HEK293 (cell line): Measurements from ENCODE around the gene SECTM1.
A peak's percentile ranks its signal among the peaks of the same experiment; 100 is the strongest.

Source experiments
- CTCF ChIA-PET: fragments of 350-600 bp; formaldehyde crosslinking; extraction: SDS; loops from one replicate; lab custom pipeline; 2021; ENCODE audit warnings: antibody characterized with exemption; lab: Yijun Ruan, JAX
- POLR2A ChIA-PET: fragments of 300-600 bp; formaldehyde crosslinking; extraction: SDS; loops from one replicate; lab custom pipeline; 2020; ENCODE audit warnings: antibody characterized with exemption, inconsistent platforms; lab: Yijun Ruan, JAX
- H3K27ac ChIP-seq: fragments of 200-500 bp; sonication (Bioruptor generic); 2 replicates; pipeline ENCODE4 v1.5.1; 2014; ENCODE audit warnings: low read depth, low read length, control low read depth, inconsistent platforms; ENCODE audit errors: extremely low read depth
- H3K36me3 ChIP-seq, 2 experiments: fragments of 200-500 bp in 1 of 2; sonication (Bioruptor generic) in 1 of 2; 1 replicate in 1 of 2; 2 replicates in 1 of 2; pipeline ENCODE4 v1.5.1; 2014 to 2017; ENCODE audit warnings: inconsistent platforms in 2 of 2, low read length in 2 of 2; ENCODE audit not compliant: control insufficient read depth in 2 of 2, insufficient read depth in 1 of 2
- H3K4me1 ChIP-seq: fragments of 200-500 bp; sonication (Bioruptor generic); 2 replicates; pipeline ENCODE4 v1.5.1; 2014; ENCODE audit warnings: mild to moderate bottlenecking, low read length, inconsistent platforms; ENCODE audit not compliant: control insufficient read depth, insufficient read depth
- H3K4me3 ChIP-seq: 2 replicates; pipeline ENCODE4 v1.5.1; 2011; ENCODE audit warnings: low read depth, mild to moderate bottlenecking, control low read depth, low read length, moderate library complexity
- H3K9me3 ChIP-seq: fragments of 200-500 bp; sonication (Bioruptor generic); 2 replicates; pipeline ENCODE4 v1.5.1; 2014; ENCODE audit warnings: low read depth, low read length, inconsistent platforms; ENCODE audit not compliant: control insufficient read depth, insufficient read depth
- GLI4 ChIP-seq: fragments of 450-650 bp; formaldehyde crosslinking; IDR thresholded peaks from 2 replicates; pipeline ENCODE4 v1.5.1; 2016; ENCODE audit warnings: missing biosample characterization, missing genetic modification characterization
- MYNN ChIP-seq: fragments of 450-650 bp; formaldehyde crosslinking; IDR thresholded peaks from 2 replicates; pipeline ENCODE4 v1.5.1; 2016; ENCODE audit warnings: missing biosample characterization, missing genetic modification characterization, borderline replicate concordance
- OVOL3 ChIP-seq: fragments of 450-650 bp; formaldehyde crosslinking; IDR thresholded peaks from 2 replicates; pipeline ENCODE4 v1.5.1; 2016; ENCODE audit warnings: missing biosample characterization, missing genetic modification characterization
- SETDB1 ChIP-seq: IDR thresholded peaks from one replicate; pipeline ENCODE4 v1.6.1; 2017; ENCODE audit warnings: mild to moderate bottlenecking, low read length, moderate library complexity, mixed read lengths; ENCODE audit not compliant: insufficient read length
- TCF7L2 ChIP-seq: IDR thresholded peaks from 2 replicates; pipeline ENCODE4 v1.6.1; 2011; ENCODE audit warnings: low read depth, mild to moderate bottlenecking, inconsistent platforms, low read length, moderate library complexity, borderline replicate concordance
- ZNF202 ChIP-seq: fragments of 450-650 bp; formaldehyde crosslinking; IDR thresholded peaks from 2 replicates; pipeline ENCODE4 v1.5.1; 2016; ENCODE audit warnings: missing biosample characterization, missing genetic modification characterization, borderline replicate concordance
- ZNF394 ChIP-seq: fragments of 450-650 bp; formaldehyde crosslinking; IDR thresholded peaks from 2 replicates; pipeline ENCODE4 v1.5.1; 2016; ENCODE audit warnings: missing biosample characterization, missing genetic modification characterization, mild to moderate bottlenecking, moderate library complexity, borderline replicate concordance
- ZNF510 ChIP-seq: fragments of 450-650 bp; formaldehyde crosslinking; IDR thresholded peaks from 2 replicates; pipeline ENCODE4 v1.5.1; 2018; ENCODE audit warnings: mild to moderate bottlenecking, missing genetic modification characterization, missing biosample characterization; ENCODE audit not compliant: insufficient replicate concordance
- ZNF514 ChIP-seq: fragments of 450-650 bp; formaldehyde crosslinking; IDR thresholded peaks from 2 replicates; pipeline ENCODE4 v1.5.1; 2016; ENCODE audit warnings: missing biosample characterization, missing genetic modification characterization
- TF ChIP-seq, protein P1 (sequence below): fragments of 450-650 bp; formaldehyde crosslinking; IDR thresholded peaks from 2 replicates; pipeline ENCODE4 v1.5.1; 2016; ENCODE audit warnings: missing biosample characterization, missing genetic modification characterization, borderline replicate concordance
- TF ChIP-seq, protein P2 (sequence below): fragments of 450-650 bp; IDR thresholded peaks from 2 replicates; pipeline ENCODE4 v1.5.1; 2018; ENCODE audit warnings: missing biosample characterization, missing genetic modification characterization
- TF ChIP-seq, protein P3 (sequence below): fragments of 450-650 bp; formaldehyde crosslinking; IDR thresholded peaks from 2 replicates; pipeline ENCODE4 v1.5.1; 2017; ENCODE audit warnings: missing biosample characterization, missing genetic modification characterization
- TF ChIP-seq, protein P4 (sequence below): fragments of 450-650 bp; formaldehyde crosslinking; IDR thresholded peaks from 2 replicates; pipeline ENCODE4 v1.5.1; 2016; ENCODE audit warnings: missing biosample characterization, missing genetic modification characterization
- TF ChIP-seq, protein P5 (sequence below): fragments of 450-650 bp; formaldehyde crosslinking; IDR thresholded peaks from 2 replicates; pipeline ENCODE4 v1.5.1; 2016; ENCODE audit warnings: missing biosample characterization, missing genetic modification characterization, borderline replicate concordance
- TF ChIP-seq, protein P6 (sequence below): fragments of 450-650 bp; formaldehyde crosslinking; conservative IDR thresholded peaks from 2 replicates; pipeline ENCODE4 v1.5.1; 2016; ENCODE audit warnings: low read depth, missing biosample characterization, missing genetic modification characterization

SECTM1 gene

DNA sequence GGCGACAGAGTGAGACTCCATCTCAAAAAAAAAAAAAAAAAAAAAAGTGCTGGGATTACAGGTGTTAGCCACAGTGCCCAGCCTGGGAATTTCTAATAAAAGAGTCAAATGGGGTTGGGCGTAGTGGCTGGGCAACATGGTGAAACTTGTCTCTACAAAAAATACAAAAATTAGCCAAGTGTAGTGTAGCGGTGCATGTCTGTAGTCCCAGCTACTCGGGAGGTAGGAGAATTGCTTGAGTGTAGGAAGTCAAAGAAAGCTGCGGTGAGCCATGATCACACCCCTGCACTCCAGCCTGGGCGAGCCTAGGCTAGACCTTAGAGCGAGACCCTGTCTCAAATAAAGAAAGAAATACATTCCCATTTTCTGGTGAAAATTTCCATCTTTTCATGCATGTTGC is 35.6 kb upstream of the SECTM1 start (continued):
- TF ChIP-seq, protein P1, sequence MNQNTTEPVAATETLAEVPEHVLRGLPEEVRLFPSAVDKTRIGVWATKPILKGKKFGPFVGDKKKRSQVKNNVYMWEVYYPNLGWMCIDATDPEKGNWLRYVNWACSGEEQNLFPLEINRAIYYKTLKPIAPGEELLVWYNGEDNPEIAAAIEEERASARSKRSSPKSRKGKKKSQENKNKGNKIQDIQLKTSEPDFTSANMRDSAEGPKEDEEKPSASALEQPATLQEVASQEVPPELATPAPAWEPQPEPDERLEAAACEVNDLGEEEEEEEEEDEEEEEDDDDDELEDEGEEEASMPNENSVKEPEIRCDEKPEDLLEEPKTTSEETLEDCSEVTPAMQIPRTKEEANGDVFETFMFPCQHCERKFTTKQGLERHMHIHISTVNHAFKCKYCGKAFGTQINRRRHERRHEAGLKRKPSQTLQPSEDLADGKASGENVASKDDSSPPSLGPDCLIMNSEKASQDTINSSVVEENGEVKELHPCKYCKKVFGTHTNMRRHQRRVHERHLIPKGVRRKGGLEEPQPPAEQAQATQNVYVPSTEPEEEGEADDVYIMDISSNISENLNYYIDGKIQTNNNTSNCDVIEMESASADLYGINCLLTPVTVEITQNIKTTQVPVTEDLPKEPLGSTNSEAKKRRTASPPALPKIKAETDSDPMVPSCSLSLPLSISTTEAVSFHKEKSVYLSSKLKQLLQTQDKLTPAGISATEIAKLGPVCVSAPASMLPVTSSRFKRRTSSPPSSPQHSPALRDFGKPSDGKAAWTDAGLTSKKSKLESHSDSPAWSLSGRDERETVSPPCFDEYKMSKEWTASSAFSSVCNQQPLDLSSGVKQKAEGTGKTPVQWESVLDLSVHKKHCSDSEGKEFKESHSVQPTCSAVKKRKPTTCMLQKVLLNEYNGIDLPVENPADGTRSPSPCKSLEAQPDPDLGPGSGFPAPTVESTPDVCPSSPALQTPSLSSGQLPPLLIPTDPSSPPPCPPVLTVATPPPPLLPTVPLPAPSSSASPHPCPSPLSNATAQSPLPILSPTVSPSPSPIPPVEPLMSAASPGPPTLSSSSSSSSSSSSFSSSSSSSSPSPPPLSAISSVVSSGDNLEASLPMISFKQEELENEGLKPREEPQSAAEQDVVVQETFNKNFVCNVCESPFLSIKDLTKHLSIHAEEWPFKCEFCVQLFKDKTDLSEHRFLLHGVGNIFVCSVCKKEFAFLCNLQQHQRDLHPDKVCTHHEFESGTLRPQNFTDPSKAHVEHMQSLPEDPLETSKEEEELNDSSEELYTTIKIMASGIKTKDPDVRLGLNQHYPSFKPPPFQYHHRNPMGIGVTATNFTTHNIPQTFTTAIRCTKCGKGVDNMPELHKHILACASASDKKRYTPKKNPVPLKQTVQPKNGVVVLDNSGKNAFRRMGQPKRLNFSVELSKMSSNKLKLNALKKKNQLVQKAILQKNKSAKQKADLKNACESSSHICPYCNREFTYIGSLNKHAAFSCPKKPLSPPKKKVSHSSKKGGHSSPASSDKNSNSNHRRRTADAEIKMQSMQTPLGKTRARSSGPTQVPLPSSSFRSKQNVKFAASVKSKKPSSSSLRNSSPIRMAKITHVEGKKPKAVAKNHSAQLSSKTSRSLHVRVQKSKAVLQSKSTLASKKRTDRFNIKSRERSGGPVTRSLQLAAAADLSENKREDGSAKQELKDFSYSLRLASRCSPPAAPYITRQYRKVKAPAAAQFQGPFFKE, result no peak

DNA sequence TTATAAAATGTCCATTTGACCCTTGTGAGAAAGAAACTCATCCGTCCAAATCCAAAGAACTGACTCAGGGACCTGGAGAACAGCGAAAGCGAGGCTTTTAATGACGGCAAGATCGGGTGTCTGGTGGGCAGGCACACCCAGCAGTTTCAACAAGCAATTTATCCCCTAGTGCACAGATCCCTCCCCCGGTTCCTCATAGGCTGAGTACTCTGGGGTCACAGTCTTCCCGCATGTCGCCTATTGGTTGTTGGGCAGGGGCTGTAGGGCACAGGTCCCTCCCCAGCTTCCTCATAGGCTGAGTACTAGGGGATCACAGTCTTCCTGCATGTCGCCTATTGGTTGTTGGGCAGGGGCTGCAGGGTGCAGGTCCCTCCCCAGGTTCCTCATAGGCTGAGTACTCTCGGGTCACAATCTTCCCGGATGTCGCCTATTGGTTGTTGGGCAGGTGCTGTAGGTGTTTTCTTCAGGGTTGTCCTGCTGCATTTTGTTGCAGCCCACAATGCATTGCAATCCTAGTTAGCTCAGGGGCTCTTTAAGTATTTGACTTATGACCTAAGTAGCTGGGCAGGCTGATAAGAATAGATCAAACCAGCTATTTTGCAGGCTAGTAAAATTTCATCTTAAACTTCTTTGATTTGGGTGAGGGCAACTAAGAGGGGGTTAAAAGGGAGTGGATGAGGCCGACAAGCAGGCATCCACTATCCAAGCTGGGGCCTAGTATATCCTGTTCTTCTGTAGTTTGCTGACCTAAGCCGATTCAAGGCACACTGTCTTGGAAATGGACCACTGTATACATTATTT is 34.4 kb upstream of the SECTM1 start:
- POLR2A ChIA-PET, result no interaction called here
- TF ChIP-seq, protein P2, sequence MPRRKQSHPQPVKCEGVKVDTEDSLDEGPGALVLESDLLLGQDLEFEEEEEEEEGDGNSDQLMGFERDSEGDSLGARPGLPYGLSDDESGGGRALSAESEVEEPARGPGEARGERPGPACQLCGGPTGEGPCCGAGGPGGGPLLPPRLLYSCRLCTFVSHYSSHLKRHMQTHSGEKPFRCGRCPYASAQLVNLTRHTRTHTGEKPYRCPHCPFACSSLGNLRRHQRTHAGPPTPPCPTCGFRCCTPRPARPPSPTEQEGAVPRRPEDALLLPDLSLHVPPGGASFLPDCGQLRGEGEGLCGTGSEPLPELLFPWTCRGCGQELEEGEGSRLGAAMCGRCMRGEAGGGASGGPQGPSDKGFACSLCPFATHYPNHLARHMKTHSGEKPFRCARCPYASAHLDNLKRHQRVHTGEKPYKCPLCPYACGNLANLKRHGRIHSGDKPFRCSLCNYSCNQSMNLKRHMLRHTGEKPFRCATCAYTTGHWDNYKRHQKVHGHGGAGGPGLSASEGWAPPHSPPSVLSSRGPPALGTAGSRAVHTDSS (tag by site-specific recombination), result no peak
- TF ChIP-seq, protein P3, sequence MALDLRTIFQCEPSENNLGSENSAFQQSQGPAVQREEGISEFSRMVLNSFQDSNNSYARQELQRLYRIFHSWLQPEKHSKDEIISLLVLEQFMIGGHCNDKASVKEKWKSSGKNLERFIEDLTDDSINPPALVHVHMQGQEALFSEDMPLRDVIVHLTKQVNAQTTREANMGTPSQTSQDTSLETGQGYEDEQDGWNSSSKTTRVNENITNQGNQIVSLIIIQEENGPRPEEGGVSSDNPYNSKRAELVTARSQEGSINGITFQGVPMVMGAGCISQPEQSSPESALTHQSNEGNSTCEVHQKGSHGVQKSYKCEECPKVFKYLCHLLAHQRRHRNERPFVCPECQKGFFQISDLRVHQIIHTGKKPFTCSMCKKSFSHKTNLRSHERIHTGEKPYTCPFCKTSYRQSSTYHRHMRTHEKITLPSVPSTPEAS, result no peak
- no peak for TF ChIP-seq MYNN (tag by site-specific recombination)
- TF ChIP-seq GLI4, result no peak
- no peak for TF ChIP-seq OVOL3 (tag by site-specific recombination)
- TF ChIP-seq, protein P4, sequence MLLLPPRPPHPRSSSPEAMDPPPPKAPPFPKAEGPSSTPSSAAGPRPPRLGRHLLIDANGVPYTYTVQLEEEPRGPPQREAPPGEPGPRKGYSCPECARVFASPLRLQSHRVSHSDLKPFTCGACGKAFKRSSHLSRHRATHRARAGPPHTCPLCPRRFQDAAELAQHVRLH (tag by site-specific recombination), result no peak
- TF ChIP-seq ZNF510 (tag by site-specific recombination), result no peak
- TF ChIP-seq ZNF514, result no peak
- TF ChIP-seq, protein P5, sequence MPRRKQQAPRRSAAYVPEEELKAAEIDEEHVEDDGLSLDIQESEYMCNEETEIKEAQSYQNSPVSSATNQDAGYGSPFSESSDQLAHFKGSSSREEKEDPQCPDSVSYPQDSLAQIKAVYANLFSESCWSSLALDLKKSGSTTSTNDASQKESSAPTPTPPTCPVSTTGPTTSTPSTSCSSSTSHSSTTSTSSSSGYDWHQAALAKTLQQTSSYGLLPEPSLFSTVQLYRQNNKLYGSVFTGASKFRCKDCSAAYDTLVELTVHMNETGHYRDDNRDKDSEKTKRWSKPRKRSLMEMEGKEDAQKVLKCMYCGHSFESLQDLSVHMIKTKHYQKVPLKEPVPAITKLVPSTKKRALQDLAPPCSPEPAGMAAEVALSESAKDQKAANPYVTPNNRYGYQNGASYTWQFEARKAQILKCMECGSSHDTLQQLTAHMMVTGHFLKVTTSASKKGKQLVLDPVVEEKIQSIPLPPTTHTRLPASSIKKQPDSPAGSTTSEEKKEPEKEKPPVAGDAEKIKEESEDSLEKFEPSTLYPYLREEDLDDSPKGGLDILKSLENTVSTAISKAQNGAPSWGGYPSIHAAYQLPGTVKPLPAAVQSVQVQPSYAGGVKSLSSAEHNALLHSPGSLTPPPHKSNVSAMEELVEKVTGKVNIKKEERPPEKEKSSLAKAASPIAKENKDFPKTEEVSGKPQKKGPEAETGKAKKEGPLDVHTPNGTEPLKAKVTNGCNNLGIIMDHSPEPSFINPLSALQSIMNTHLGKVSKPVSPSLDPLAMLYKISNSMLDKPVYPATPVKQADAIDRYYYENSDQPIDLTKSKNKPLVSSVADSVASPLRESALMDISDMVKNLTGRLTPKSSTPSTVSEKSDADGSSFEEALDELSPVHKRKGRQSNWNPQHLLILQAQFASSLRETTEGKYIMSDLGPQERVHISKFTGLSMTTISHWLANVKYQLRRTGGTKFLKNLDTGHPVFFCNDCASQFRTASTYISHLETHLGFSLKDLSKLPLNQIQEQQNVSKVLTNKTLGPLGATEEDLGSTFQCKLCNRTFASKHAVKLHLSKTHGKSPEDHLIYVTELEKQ (tag by site-specific recombination), result no peak
- peak; percentile 5; the same call in 1 of the 2 replicates for TF ChIP-seq TCF7L2
- TF ChIP-seq, protein P6, sequence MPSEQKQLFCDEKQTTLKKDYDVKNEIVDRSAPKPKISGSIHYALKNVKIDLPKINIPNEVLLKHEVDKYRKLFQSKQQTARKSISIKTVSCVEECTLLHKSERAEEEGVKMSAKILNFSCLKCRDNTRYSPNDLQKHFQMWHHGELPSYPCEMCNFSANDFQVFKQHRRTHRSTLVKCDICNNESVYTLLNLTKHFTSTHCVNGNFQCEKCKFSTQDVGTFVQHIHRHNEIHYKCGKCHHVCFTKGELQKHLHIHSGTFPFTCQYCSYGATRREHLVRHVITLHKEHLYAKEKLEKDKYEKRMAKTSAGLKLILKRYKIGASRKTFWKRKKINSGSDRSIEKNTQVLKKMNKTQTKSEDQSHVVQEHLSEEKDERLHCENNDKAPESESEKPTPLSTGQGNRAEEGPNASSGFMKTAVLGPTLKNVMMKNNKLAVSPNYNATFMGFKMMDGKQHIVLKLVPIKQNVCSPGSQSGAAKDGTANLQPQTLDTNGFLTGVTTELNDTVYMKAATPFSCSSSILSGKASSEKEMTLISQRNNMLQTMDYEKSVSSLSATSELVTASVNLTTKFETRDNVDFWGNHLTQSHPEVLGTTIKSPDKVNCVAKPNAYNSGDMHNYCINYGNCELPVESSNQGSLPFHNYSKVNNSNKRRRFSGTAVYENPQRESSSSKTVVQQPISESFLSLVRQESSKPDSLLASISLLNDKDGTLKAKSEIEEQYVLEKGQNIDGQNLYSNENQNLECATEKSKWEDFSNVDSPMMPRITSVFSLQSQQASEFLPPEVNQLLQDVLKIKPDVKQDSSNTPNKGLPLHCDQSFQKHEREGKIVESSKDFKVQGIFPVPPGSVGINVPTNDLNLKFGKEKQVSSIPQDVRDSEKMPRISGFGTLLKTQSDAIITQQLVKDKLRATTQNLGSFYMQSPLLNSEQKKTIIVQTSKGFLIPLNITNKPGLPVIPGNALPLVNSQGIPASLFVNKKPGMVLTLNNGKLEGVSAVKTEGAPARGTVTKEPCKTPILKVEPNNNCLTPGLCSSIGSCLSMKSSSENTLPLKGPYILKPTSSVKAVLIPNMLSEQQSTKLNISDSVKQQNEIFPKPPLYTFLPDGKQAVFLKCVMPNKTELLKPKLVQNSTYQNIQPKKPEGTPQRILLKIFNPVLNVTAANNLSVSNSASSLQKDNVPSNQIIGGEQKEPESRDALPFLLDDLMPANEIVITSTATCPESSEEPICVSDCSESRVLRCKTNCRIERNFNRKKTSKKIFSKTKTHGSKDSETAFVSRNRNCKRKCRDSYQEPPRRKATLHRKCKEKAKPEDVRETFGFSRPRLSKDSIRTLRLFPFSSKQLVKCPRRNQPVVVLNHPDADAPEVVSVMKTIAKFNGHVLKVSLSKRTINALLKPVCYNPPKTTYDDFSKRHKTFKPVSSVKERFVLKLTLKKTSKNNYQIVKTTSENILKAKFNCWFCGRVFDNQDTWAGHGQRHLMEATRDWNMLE (tag by site-specific recombination), result peak; percentile 31
- peak; percentile 24; the same call in 1 of the 2 replicates for TF ChIP-seq ZNF394 (tag by site-specific recombination)
- no peak for TF ChIP-seq ZNF202 (tag by site-specific recombination)
- TF ChIP-seq SETDB1, result peak; percentile 88

More for the DNA sequence above, 34.4 kb upstream of the SECTM1 start:
- Histone ChIP-seq H3K4me1 (peaks cover 4% of the 10 kb centered on the region), H3K36me3 (no peaks in the 10 kb centered on the region), H3K27ac (0 out of 2 replicates have a peak overlapping the region, but pooled peaks have one; percentile 0), H3K9me3 (no peaks in the 10 kb centered on the region), H3K4me3 (peak overlapping the region; percentile 12)
- CTCF ChIA-PET, result interaction anchor here (1.0 to 1.4 kb wide), 2 partner anchors 10 to 17 kb away, joined by 3 to 5 read pairs; no protein-coding TSS in a partner anchor
